ENCODE results near the gene STK35. TPM values are rescaled to one million over a fixed set of nuclear protein-coding genes. Genes with fewer than 3 reads are reported as not detected.
A peak's percentile ranks its signal among the peaks of the same experiment; 100 is the strongest.

STK35 gene
- total RNA-seq, 1 experiment from 2014 or later = 38.4 TPM

- peaks cover 7% of the 10 kb centered on the region; the same call in 1 of the 2 replicates for H3K36me3 ChIP-seq (ENCODE audit: low read depth, low read length)
- no peaks in the 10 kb centered on the region for H3K9me2 ChIP-seq (replicated peaks; ENCODE audit: low read length)
- H3K9ac ChIP-seq (ENCODE audit: low read length) = no peak overlapping the region
- no peak overlapping the region for H3K4me3 ChIP-seq (ENCODE audit: low read length)
- POLR2A ChIA-PET (ENCODE audit: unreplicated experiment) = no interaction called here
- BruUV-seq (replicated peaks) = no TSS peak
- no peaks in the 10 kb centered on the region for H3K27me3 ChIP-seq (ENCODE audit: low read length)
- intact Hi-C loops (cut with micrococcal nuclease) = no loop called here
- ATAC-seq (no peak), DNase-seq (no peak)
- CTCF ChIA-PET = interaction anchor here (0.6 kb wide), 1 partner anchor 12 kb away, joined by 3 read pairs; no protein-coding TSS in a partner anchor
- H3K79me2 ChIP-seq (ENCODE audit: low read length) = peaks cover 98% of the 10 kb centered on the region
- H3F3A ChIP-seq (ENCODE audit: low read length, unreplicated experiment) = peaks cover 15% of the 10 kb centered on the region
- no peak overlapping the region for H3K4me2 ChIP-seq (ENCODE audit: low read length)
- TF ChIP-seq EZH2 (IDR thresholded peaks at IDR 0.05; ENCODE audit: low read length, unreplicated experiment) = no peak
- no peak for TF ChIP-seq EZH2phosphoT487 (IDR thresholded peaks at IDR 0.05; ENCODE audit: borderline replicate concordance, low read length)
- TF ChIP-seq CTCF (conservative IDR thresholded peaks at IDR 0.05; ENCODE audit: low read depth, low read length) = no peak
- no peak overlapping the region for H3K27ac ChIP-seq (ENCODE audit: low read length)
- peaks cover 48% of the 10 kb centered on the region for H4K20me1 ChIP-seq (ENCODE audit: low read length)
- no peak overlapping the region for H2AFZ ChIP-seq (ENCODE audit: low read length)
- H3K4me1 ChIP-seq (ENCODE audit: insufficient read depth, low read length) = peaks cover 22% of the 10 kb centered on the region
- no peaks in the 10 kb centered on the region for H3K9me3 ChIP-seq (ENCODE audit: low read length)
Measured at GRCh38 chr20:2127238-2127637, 25.6 kb downstream of the STK35 start.

GRCh38 chr20:2128542-2128941 lies 26.9 kb downstream of the STK35 start:
- no peak for DNase-seq
- TF ChIP-seq CTCF (conservative IDR thresholded peaks at IDR 0.05; ENCODE audit: low read depth, low read length) (no peak), EZH2 (IDR thresholded peaks at IDR 0.05; ENCODE audit: low read length, unreplicated experiment) (no peak), EZH2phosphoT487 (IDR thresholded peaks at IDR 0.05; ENCODE audit: borderline replicate concordance, low read length) (no peak)
- Histone ChIP-seq H3K9ac (ENCODE audit: low read length) (no peak overlapping the region), H3K27me3 (ENCODE audit: low read length) (no peaks in the 10 kb centered on the region), H3K36me3 (ENCODE audit: low read depth, low read length) (peaks cover 7% of the 10 kb centered on the region; the same call in 1 of the 2 replicates), H3K4me2 (ENCODE audit: low read length) (no peak overlapping the region), H3K27ac (ENCODE audit: low read length) (no peak overlapping the region), H3K9me2 (replicated peaks; ENCODE audit: low read length) (no peaks in the 10 kb centered on the region), H3F3A (ENCODE audit: low read length, unreplicated experiment) (peaks cover 15% of the 10 kb centered on the region), H3K4me3 (ENCODE audit: low read length) (no peak overlapping the region), H3K9me3 (ENCODE audit: low read length) (no peaks in the 10 kb centered on the region), H3K4me1 (ENCODE audit: insufficient read depth, low read length) (peaks cover 35% of the 10 kb centered on the region), H3K79me2 (ENCODE audit: low read length) (peaks cover 96% of the 10 kb centered on the region), H4K20me1 (ENCODE audit: low read length) (peaks cover 45% of the 10 kb centered on the region), H2AFZ (ENCODE audit: low read length) (no peak overlapping the region)
- BruUV-seq (replicated peaks) = no TSS peak
- no peak for ATAC-seq
- CTCF ChIA-PET = no interaction called here
- intact Hi-C loops (cut with micrococcal nuclease) = no loop called here
- POLR2A ChIA-PET (ENCODE audit: unreplicated experiment) = no interaction called here

GRCh38 chr20:2130062-2130591 lies 28.5 kb downstream of the STK35 start:
- H3K27ac ChIP-seq (ENCODE audit: low read length) = peak overlapping the region; percentile 64; the same call in 1 of the 2 replicates
- peaks cover 7% of the 10 kb centered on the region; the same call in 1 of the 2 replicates for H3K36me3 ChIP-seq (ENCODE audit: low read depth, low read length)
- H4K20me1 ChIP-seq (ENCODE audit: low read length) = peaks cover 43% of the 10 kb centered on the region

More at GRCh38 chr20:2130062-2130591, 28.5 kb downstream of the STK35 start:
- no TSS peak for BruUV-seq (replicated peaks)
- no peaks in the 10 kb centered on the region for H3K27me3 ChIP-seq (ENCODE audit: low read length)
- no peaks in the 10 kb centered on the region for H3K9me3 ChIP-seq (ENCODE audit: low read length)
- H3F3A ChIP-seq (ENCODE audit: low read length, unreplicated experiment) = peaks cover 15% of the 10 kb centered on the region
- DNase-seq (no peak), ATAC-seq (no peak)
- no peaks in the 10 kb centered on the region for H3K9me2 ChIP-seq (replicated peaks; ENCODE audit: low read length)
- H3K4me3 ChIP-seq (ENCODE audit: low read length) = no peak overlapping the region
- no peak overlapping the region for H3K9ac ChIP-seq (ENCODE audit: low read length)
- no peak overlapping the region for H2AFZ ChIP-seq (ENCODE audit: low read length)
- POLR2A ChIA-PET (ENCODE audit: unreplicated experiment) = no interaction called here
- TF ChIP-seq EZH2 (IDR thresholded peaks at IDR 0.05; ENCODE audit: low read length, unreplicated experiment) (no peak), EZH2phosphoT487 (IDR thresholded peaks at IDR 0.05; ENCODE audit: borderline replicate concordance, low read length) (no peak), CTCF (conservative IDR thresholded peaks at IDR 0.05; ENCODE audit: low read depth, low read length) (no peak)
- H3K4me2 ChIP-seq (ENCODE audit: low read length) = no peak overlapping the region
- CTCF ChIA-PET = no interaction called here
- peaks cover 96% of the 10 kb centered on the region for H3K79me2 ChIP-seq (ENCODE audit: low read length)
- H3K4me1 ChIP-seq (ENCODE audit: insufficient read depth, low read length) = peaks cover 40% of the 10 kb centered on the region
- intact Hi-C loops (cut with micrococcal nuclease) = loop anchor here (2.0 kb wide), 1 partner anchor 17 kb away; no protein-coding TSS in a partner anchor
